Measurements from ENCODE around the gene PALMD. TPM values are rescaled to one million over a fixed set of nuclear protein-coding genes. Genes with fewer than 3 reads are reported as not detected.

PALMD gene
- total RNA-seq, 2 donors from 2014 or later: 17.8 to 18.2 TPM

- no peaks in the 10 kb centered on the region for H3K9me3 ChIP-seq
- WGBS: 80% methylated on average over 5 of the region's 5 CpGs
- no peaks in the 10 kb centered on the region for H3K36me3 ChIP-seq
- no peak overlapping the region for H3K4me3 ChIP-seq
- peaks cover 5% of the 10 kb centered on the region for H3K4me1 ChIP-seq (replicated peaks)
- no peaks in the 10 kb centered on the region for H3K27me3 ChIP-seq (replicated peaks; ENCODE audit: insufficient read depth)
- no peak for DNase-seq (ENCODE audit: low spot score)
- intact Hi-C loops (cut with DNase I): no loop called here
- peak overlapping the region in 1 of 2 donors; percentile 8 for H3K27ac ChIP-seq
- TF ChIP-seq POLR2AphosphoS5 (IDR thresholded peaks at IDR 0.05) (no peak), POLR2A (IDR thresholded peaks at IDR 0.05) (no peak)
- TF ChIP-seq, protein P1, sequence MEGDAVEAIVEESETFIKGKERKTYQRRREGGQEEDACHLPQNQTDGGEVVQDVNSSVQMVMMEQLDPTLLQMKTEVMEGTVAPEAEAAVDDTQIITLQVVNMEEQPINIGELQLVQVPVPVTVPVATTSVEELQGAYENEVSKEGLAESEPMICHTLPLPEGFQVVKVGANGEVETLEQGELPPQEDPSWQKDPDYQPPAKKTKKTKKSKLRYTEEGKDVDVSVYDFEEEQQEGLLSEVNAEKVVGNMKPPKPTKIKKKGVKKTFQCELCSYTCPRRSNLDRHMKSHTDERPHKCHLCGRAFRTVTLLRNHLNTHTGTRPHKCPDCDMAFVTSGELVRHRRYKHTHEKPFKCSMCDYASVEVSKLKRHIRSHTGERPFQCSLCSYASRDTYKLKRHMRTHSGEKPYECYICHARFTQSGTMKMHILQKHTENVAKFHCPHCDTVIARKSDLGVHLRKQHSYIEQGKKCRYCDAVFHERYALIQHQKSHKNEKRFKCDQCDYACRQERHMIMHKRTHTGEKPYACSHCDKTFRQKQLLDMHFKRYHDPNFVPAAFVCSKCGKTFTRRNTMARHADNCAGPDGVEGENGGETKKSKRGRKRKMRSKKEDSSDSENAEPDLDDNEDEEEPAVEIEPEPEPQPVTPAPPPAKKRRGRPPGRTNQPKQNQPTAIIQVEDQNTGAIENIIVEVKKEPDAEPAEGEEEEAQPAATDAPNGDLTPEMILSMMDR (IDR thresholded peaks at IDR 0.05): no peak
Measured at GRCh38 chr1:99657213-99658030, 11.5 kb downstream of the PALMD start.

GRCh38 chr1:99658031-99658290 lies 12.0 kb downstream of the PALMD start:
- TF ChIP-seq POLR2AphosphoS5 (IDR thresholded peaks at IDR 0.05) (no peak), POLR2A (IDR thresholded peaks at IDR 0.05) (no peak)
- TF ChIP-seq, protein P1 (IDR thresholded peaks at IDR 0.05): no peak
- no peak for DNase-seq (ENCODE audit: low spot score)
- Histone ChIP-seq H3K9me3 (no peaks in the 10 kb centered on the region), H3K27ac (peak overlapping the region in 1 of 2 donors; percentile 8), H3K27me3 (replicated peaks; ENCODE audit: insufficient read depth) (no peaks in the 10 kb centered on the region), H3K4me1 (replicated peaks) (peaks cover 8% of the 10 kb centered on the region), H3K4me3 (no peak overlapping the region), H3K36me3 (no peaks in the 10 kb centered on the region)
- intact Hi-C loops (cut with DNase I): no loop called here
- WGBS: 91% methylated on average over 3 of the region's 3 CpGs

GRCh38 chr1:99659755-99660210 lies 13.9 kb downstream of the PALMD start:
- TF ChIP-seq POLR2AphosphoS5 (IDR thresholded peaks at IDR 0.05) (peak; percentile 65), POLR2A (IDR thresholded peaks at IDR 0.05) (no peak)
- TF ChIP-seq, protein P1 (IDR thresholded peaks at IDR 0.05): no peak
- Histone ChIP-seq H3K27me3 (replicated peaks; ENCODE audit: insufficient read depth) (no peaks in the 10 kb centered on the region), H3K36me3 (no peaks in the 10 kb centered on the region), H3K4me3 (no peak overlapping the region), H3K9me3 (no peaks in the 10 kb centered on the region), H3K27ac (peak overlapping the region in 1 of 2 donors; percentile 28), H3K4me1 (replicated peaks) (peaks cover 8% of the 10 kb centered on the region)
- DNase-seq (ENCODE audit: low spot score): peak; percentile 14
- intact Hi-C loops (cut with DNase I): no loop called here
- 33% methylated on average over 2 of the region's 2 CpGs for WGBS

GRCh38 chr1:99660496-99660895 lies 14.6 kb downstream of the PALMD start:
- intact Hi-C loops (cut with DNase I): no loop called here
- no peaks in the 10 kb centered on the region for H3K36me3 ChIP-seq
- no peak overlapping the region for H3K27ac ChIP-seq
- 89% methylated on average over 2 of the region's 2 CpGs for WGBS
- H3K27me3 ChIP-seq (replicated peaks; ENCODE audit: insufficient read depth): no peaks in the 10 kb centered on the region
- peaks cover 8% of the 10 kb centered on the region for H3K4me1 ChIP-seq (replicated peaks)
- no peaks in the 10 kb centered on the region for H3K9me3 ChIP-seq
- TF ChIP-seq POLR2A (IDR thresholded peaks at IDR 0.05): no peak
- TF ChIP-seq, protein P1 (IDR thresholded peaks at IDR 0.05): no peak
- TF ChIP-seq POLR2AphosphoS5 (IDR thresholded peaks at IDR 0.05): no peak
- DNase-seq (ENCODE audit: low spot score): no peak
- no peak overlapping the region for H3K4me3 ChIP-seq

DNA sequence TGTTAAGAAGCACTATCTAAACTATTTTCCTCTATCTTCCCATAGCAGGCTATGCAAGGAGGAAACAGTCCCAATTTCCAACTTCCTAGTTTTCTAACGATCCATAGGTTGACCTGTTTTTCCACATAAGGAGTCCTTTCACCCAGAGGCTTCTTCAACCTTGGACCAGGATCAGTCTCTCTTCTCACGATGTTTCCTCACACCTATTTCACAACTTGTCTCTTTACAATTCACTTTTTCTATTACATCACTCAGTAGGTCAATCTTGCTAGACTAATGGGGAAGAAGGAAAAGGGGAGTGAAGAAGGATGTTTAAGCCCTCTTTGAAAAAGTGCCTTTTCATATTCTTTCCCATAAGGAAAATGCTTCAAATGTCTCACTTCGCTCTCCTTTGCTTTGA lies 15.9 kb downstream of the PALMD start:
- Histone ChIP-seq H3K27me3 (replicated peaks; ENCODE audit: insufficient read depth) (no peaks in the 10 kb centered on the region), H3K27ac (peak overlapping the region in 1 of 2 donors; percentile 41), H3K36me3 (no peaks in the 10 kb centered on the region), H3K4me3 (no peak overlapping the region), H3K9me3 (no peaks in the 10 kb centered on the region), H3K4me1 (replicated peaks) (peaks cover 8% of the 10 kb centered on the region)
- TF ChIP-seq, protein P1 (IDR thresholded peaks at IDR 0.05): no peak
- TF ChIP-seq POLR2AphosphoS5 (IDR thresholded peaks at IDR 0.05) (no peak), POLR2A (IDR thresholded peaks at IDR 0.05) (no peak)
- WGBS: 72% methylated on average over 3 of the region's 3 CpGs
- DNase-seq (ENCODE audit: low spot score): no peak
- intact Hi-C loops (cut with DNase I): no loop called here

Measured in prostate gland (tissue), 2 donors.